Rectal smooth muscle tissue (tissue), 1 donor: ENCODE results near the gene WDPCP.

ENCODE experiments used
- H3K27ac ChIP-seq: one replicate; pipeline ENCODE4 v1.7.0; 2013; ENCODE audit warnings: low read depth, low read length, inconsistent platforms
- H3K27me3 ChIP-seq: one replicate; pipeline ENCODE4 v1.7.0; 2013; ENCODE audit warnings: low read length; ENCODE audit not compliant: control insufficient read depth, insufficient read depth
- H3K36me3 ChIP-seq: one replicate; pipeline ENCODE4 v1.7.0; 2013; ENCODE audit warnings: low read length; ENCODE audit not compliant: control insufficient read depth, insufficient read depth
- H3K4me1 ChIP-seq: one replicate; pipeline ENCODE4 v1.7.0; 2013; ENCODE audit warnings: low read length; ENCODE audit not compliant: control insufficient read depth, insufficient read depth
- H3K4me3 ChIP-seq: one replicate; pipeline ENCODE4 v1.7.0; 2013; ENCODE audit warnings: low read length
- H3K9ac ChIP-seq: one replicate; pipeline ENCODE4 v1.7.0; 2013; ENCODE audit warnings: low read length

Gene WDPCP

GRCh38 chr2:63465633-63466032 lies 122.6 kb downstream of the WDPCP start:
- Histone ChIP-seq H3K36me3 (peaks cover 2% of the 10 kb centered on the region), H3K9ac (no peak overlapping the region), H3K4me1 (no peaks in the 10 kb centered on the region), H3K4me3 (no peak overlapping the region), H3K27me3 (no peaks in the 10 kb centered on the region), H3K27ac (no peak overlapping the region)

- Histone ChIP-seq H3K4me1 (no peaks in the 10 kb centered on the region), H3K9ac (no peak overlapping the region), H3K27ac (no peak overlapping the region), H3K36me3 (peaks cover 2% of the 10 kb centered on the region), H3K27me3 (no peaks in the 10 kb centered on the region), H3K4me3 (no peak overlapping the region)
Measured at GRCh38 chr2:63463142-63463541, 125.1 kb downstream of the WDPCP start.

GRCh38 chr2:63446658-63447057 lies 141.6 kb downstream of the WDPCP start:
- no peak overlapping the region for H3K4me3 ChIP-seq

GRCh38 chr2:63444565-63445288 lies 143.6 kb downstream of the WDPCP start:
- Histone ChIP-seq H3K4me1 (no peaks in the 10 kb centered on the region), H3K27me3 (no peaks in the 10 kb centered on the region), H3K9ac (no peak overlapping the region), H3K27ac (no peak overlapping the region), H3K4me3 (no peak overlapping the region), H3K36me3 (no peaks in the 10 kb centered on the region)

More at GRCh38 chr2:63446658-63447057, 141.6 kb downstream of the WDPCP start:
- H3K9ac ChIP-seq, result no peak overlapping the region
- no peaks in the 10 kb centered on the region for H3K27me3 ChIP-seq
- no peaks in the 10 kb centered on the region for H3K36me3 ChIP-seq
- H3K4me1 ChIP-seq, result no peaks in the 10 kb centered on the region
- no peak overlapping the region for H3K27ac ChIP-seq

GRCh38 chr2:63440612-63441011 lies 147.7 kb downstream of the WDPCP start:
- Histone ChIP-seq H3K27ac (no peak overlapping the region), H3K36me3 (no peaks in the 10 kb centered on the region), H3K4me1 (no peaks in the 10 kb centered on the region), H3K4me3 (no peak overlapping the region), H3K9ac (no peak overlapping the region), H3K27me3 (no peaks in the 10 kb centered on the region)

GRCh38 chr2:63438181-63438580 lies 150.1 kb downstream of the WDPCP start:
- H3K27me3 ChIP-seq, result no peaks in the 10 kb centered on the region
- H3K4me3 ChIP-seq, result no peak overlapping the region
- H3K9ac ChIP-seq, result no peak overlapping the region
- no peaks in the 10 kb centered on the region for H3K4me1 ChIP-seq
- no peaks in the 10 kb centered on the region for H3K36me3 ChIP-seq
- H3K27ac ChIP-seq, result no peak overlapping the region

- Histone ChIP-seq H3K36me3 (no peaks in the 10 kb centered on the region), H3K4me3 (no peak overlapping the region)
Measured at GRCh38 chr2:63436488-63436887, 151.8 kb downstream of the WDPCP start.

GRCh38 chr2:63435070-63435469 lies 153.2 kb downstream of the WDPCP start:
- Histone ChIP-seq H3K27me3 (no peaks in the 10 kb centered on the region), H3K4me1 (no peaks in the 10 kb centered on the region), H3K36me3 (no peaks in the 10 kb centered on the region), H3K9ac (no peak overlapping the region), H3K27ac (no peak overlapping the region), H3K4me3 (no peak overlapping the region)

More at GRCh38 chr2:63436488-63436887, 151.8 kb downstream of the WDPCP start:
- Histone ChIP-seq H3K27me3 (no peaks in the 10 kb centered on the region), H3K9ac (no peak overlapping the region), H3K27ac (no peak overlapping the region), H3K4me1 (no peaks in the 10 kb centered on the region)

- Histone ChIP-seq H3K27me3 (no peaks in the 10 kb centered on the region), H3K36me3 (no peaks in the 10 kb centered on the region), H3K27ac (no peak overlapping the region), H3K9ac (no peak overlapping the region), H3K4me3 (no peak overlapping the region), H3K4me1 (no peaks in the 10 kb centered on the region)
Measured at GRCh38 chr2:63434024-63435001, 154.0 kb downstream of the WDPCP start.

GRCh38 chr2:63432373-63432772 lies 155.9 kb downstream of the WDPCP start:
- H3K9ac ChIP-seq, result no peak overlapping the region
- H3K27me3 ChIP-seq, result no peaks in the 10 kb centered on the region
- H3K4me3 ChIP-seq, result no peak overlapping the region
- H3K36me3 ChIP-seq, result no peaks in the 10 kb centered on the region
- no peaks in the 10 kb centered on the region for H3K4me1 ChIP-seq
- no peak overlapping the region for H3K27ac ChIP-seq

GRCh38 chr2:63425606-63426005 lies 162.7 kb downstream of the WDPCP start:
- Histone ChIP-seq H3K36me3 (no peaks in the 10 kb centered on the region), H3K4me3 (no peak overlapping the region), H3K27me3 (no peaks in the 10 kb centered on the region), H3K27ac (no peak overlapping the region), H3K4me1 (no peaks in the 10 kb centered on the region), H3K9ac (no peak overlapping the region)

GRCh38 chr2:63425079-63425416 lies 163.2 kb downstream of the WDPCP start:
- H3K4me3 ChIP-seq, result no peak overlapping the region
- H3K27me3 ChIP-seq, result no peaks in the 10 kb centered on the region
- no peak overlapping the region for H3K27ac ChIP-seq
- H3K4me1 ChIP-seq, result no peaks in the 10 kb centered on the region
- H3K36me3 ChIP-seq, result no peaks in the 10 kb centered on the region
- H3K9ac ChIP-seq, result no peak overlapping the region
